GM12875 (cell line): ENCODE results near the gene RANBP3L.

Experiments used
- H3K4me3 ChIP-seq: one replicate; pipeline ENCODE4 v1.5.1; 2011; ENCODE audit warnings: low read depth, low read length, control low read depth
- TF ChIP-seq, protein P1 (sequence below): IDR thresholded peaks from 2 replicates; pipeline ENCODE4 v1.5.1; 2011; ENCODE audit warnings: low read depth, mild to moderate bottlenecking, control low read depth, inconsistent platforms, low read length, moderate library complexity, borderline replicate concordance; ENCODE audit not compliant: insufficient read depth

RANBP3L gene

DNA sequence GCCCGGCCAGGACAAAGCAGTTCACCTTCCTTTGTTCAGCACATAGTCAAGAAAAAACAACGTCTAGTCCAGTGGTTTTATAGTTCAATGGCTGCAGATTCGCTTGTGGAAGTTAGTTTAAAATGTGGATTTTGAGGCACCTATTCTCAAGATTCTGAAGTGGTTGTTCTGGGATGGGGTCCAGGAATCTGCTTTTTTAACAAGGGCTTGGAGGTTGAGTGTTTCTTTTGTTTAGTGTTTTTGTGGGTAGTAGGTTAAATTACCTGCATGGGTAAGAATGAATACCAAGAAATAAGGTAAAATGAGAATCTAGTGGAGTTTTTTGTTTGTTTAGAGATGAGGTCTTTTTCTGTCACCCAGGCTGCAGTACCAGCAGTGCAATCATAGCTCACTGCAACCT lies 31.5 kb downstream of the RANBP3L start:
- TF ChIP-seq, protein P1, sequence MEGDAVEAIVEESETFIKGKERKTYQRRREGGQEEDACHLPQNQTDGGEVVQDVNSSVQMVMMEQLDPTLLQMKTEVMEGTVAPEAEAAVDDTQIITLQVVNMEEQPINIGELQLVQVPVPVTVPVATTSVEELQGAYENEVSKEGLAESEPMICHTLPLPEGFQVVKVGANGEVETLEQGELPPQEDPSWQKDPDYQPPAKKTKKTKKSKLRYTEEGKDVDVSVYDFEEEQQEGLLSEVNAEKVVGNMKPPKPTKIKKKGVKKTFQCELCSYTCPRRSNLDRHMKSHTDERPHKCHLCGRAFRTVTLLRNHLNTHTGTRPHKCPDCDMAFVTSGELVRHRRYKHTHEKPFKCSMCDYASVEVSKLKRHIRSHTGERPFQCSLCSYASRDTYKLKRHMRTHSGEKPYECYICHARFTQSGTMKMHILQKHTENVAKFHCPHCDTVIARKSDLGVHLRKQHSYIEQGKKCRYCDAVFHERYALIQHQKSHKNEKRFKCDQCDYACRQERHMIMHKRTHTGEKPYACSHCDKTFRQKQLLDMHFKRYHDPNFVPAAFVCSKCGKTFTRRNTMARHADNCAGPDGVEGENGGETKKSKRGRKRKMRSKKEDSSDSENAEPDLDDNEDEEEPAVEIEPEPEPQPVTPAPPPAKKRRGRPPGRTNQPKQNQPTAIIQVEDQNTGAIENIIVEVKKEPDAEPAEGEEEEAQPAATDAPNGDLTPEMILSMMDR = no peak
- no peak overlapping the region for H3K4me3 ChIP-seq

DNA sequence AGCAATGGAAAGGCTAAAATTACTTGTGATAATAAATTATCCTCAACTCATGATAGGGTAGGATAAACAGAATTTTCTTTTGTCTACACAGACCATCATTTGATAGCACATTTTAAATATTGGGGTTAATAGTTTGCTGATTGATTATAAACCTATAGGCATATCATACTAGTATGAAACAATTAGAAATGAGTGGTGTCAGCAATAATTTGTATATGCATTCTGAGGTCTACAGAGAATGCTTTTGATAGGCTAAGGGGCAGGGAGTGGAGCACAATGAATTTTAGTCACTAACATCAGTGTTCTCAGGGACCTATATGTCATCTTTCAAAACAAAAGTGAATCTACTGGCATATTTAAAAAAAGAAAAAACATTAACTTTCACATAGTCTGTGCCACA lies 32.2 kb downstream of the RANBP3L start:
- TF ChIP-seq, protein P1 = no peak
- no peak overlapping the region for H3K4me3 ChIP-seq

DNA sequence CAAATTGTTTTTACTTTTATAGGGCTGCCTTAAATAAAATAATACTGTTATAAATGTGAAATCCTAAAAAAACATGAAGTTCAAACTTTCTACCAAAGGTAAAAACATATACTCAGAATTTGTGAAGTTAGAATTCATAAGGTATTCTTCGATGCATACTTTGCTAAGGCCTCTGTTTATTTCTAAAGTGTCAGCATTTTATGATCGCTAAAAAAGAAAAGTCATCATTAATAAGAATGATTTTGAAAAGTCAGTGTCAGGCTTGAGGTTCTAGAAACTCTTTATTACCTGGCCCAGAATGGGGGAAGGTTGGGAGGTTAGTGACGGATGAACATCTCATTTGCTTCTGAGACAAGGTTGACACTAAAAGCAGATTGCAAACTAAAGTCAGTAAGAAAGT lies 33.8 kb downstream of the RANBP3L start:
- TF ChIP-seq, protein P1 = no peak
- no peak overlapping the region for H3K4me3 ChIP-seq

DNA sequence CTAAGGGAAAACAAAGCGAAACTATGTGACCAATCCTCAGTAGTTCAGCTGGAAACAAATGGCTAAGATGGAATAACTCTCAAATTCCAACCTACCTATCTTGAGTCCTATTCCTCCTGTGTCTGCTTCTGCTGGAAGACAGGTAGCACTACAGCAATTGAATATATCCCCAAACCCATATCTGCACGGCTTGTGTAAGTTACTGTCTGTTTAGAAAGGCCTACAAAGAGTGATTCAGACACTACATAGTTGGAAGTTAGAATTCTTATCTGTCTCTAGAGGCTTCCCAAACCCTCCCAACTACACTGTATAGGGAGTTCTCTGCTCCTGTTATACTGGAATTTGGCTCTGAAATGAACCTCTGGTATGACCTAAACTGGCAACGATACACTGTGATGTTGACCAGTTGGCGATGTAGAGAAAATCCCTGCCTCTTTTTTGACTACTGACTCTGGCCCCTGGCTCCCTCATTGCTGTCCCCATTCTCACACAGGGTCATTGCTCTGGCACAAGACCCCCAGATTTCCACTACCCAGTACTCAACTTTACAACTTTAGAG lies 37.4 kb downstream of the RANBP3L start:
- H3K4me3 ChIP-seq = no peak overlapping the region
- TF ChIP-seq, protein P1 = no peak

DNA sequence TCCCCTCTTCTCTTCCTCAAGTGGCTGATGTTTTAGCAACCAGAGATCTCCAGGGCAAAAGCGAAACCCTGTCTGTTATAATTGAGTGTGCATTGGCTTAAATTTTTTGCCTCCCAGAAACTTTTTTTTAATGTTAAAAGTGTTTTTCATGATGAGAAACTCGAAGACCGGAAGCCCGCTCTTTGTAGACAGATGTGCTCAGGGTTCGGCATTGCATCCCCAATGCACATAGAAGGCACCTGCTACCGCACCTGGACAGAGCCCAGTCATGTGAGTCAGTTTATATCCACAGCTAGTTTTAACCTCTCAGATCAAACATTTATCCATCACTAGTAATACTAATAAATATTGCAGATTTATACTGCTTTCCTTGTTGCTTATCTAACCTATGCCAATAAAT lies 40.5 kb downstream of the RANBP3L start:
- TF ChIP-seq, protein P1 = no peak
- no peak overlapping the region for H3K4me3 ChIP-seq

DNA sequence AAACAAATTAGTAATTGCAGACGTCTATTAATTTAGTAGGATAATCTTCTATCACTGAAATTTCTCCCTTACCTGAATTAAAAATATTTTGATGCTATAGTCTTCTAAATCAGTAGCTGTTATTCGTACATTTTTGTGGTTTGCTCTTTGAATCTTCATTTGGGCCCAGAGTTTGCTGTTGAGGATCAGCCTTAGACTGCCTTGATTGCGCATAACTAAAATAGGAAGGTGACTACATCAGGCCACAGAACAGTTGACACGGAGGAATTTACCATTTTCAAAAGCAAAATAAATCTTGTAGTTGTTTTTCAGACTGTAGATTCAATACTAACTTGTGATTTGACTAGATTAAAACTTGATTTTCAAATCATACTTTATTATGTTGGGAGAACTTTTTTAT lies 48.1 kb downstream of the RANBP3L start:
- TF ChIP-seq, protein P1 = no peak
- no peak overlapping the region for H3K4me3 ChIP-seq

DNA sequence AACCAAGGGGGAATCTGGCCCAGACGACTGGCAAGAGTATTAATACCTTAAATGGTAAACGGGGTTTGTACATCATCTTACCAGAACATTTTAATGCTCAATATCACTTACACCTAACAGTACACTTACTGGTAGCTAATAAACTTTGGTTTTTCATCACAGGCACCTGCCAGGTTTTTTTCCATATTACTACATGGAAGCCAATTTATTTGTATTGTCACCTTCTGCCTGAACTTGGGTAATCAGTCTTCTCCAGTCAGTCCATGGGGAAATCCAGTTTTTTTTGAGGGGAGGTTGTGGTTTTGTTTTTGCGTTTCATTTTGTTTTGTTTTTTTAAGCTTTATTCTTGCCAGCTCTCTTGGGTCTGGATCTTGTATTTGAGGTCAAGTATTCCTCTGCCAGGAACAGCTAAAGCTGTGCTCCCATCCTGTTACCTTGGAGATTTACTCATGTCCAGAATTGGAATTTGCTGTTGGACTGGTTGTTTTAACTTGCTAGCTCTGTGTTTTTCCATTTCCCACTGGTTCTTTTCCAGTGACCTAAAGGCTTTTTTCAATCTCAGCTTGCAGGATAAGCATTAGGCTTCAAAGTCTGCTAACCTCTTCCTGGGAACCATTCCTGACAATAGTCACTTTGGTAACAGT lies 48.9 kb downstream of the RANBP3L start:
- TF ChIP-seq, protein P1 = no peak
- H3K4me3 ChIP-seq = no peak overlapping the region
